ENCODE data around the gene PCNX2.

PCNX2 gene

GRCh38 chr1:232996143-232996542 is 299.4 kb downstream of the PCNX2 start:
- Histone ChIP-seq H3K9me3 (ENCODE audit: insufficient read depth, low read length) (peaks cover 9% of the 10 kb centered on the region; the same call in 1 of the 2 replicates), H3K36me3 (ENCODE audit: low read length) (no peaks in the 10 kb centered on the region), H4K20me1 (ENCODE audit: low read depth, low read length) (no peaks in the 10 kb centered on the region), H2AFZ (ENCODE audit: low read depth, low read length, severe bottlenecking) (no peak overlapping the region), H3K9me2 (replicated peaks; ENCODE audit: insufficient read depth, low read length) (no peaks in the 10 kb centered on the region), H3K27ac (ENCODE audit: low read depth, low read length) (no peak overlapping the region), H3K4me2 (ENCODE audit: low read depth, low read length, poor library complexity, severe bottlenecking) (no peak overlapping the region), H3F3A (ENCODE audit: insufficient read depth) (no peaks in the 10 kb centered on the region), H3K79me2 (ENCODE audit: insufficient read depth, low read length) (no peaks in the 10 kb centered on the region), H3K27me3 (ENCODE audit: low read length) (no peaks in the 10 kb centered on the region), H3K9ac (ENCODE audit: low read length) (no peak overlapping the region), H3K4me3 (ENCODE audit: insufficient read depth, low read length, poor library complexity, severe bottlenecking) (no peak overlapping the region)
- TF ChIP-seq CTCF (IDR thresholded peaks at IDR 0.05; ENCODE audit: insufficient read depth, low read length, poor library complexity, severe bottlenecking) (no peak), EZH2phosphoT487 (conservative IDR thresholded peaks at IDR 0.05; ENCODE audit: low read length) (no peak)

- no peak for TF ChIP-seq CTCF (IDR thresholded peaks at IDR 0.05; ENCODE audit: insufficient read depth, low read length, poor library complexity, severe bottlenecking)
- no peak for TF ChIP-seq EZH2phosphoT487 (conservative IDR thresholded peaks at IDR 0.05; ENCODE audit: low read length)
- Histone ChIP-seq H3K36me3 (ENCODE audit: low read length) (no peaks in the 10 kb centered on the region), H2AFZ (ENCODE audit: low read depth, low read length, severe bottlenecking) (no peak overlapping the region)
Measured at GRCh38 chr1:232995189-232995588, 300.3 kb downstream of the PCNX2 start.

GRCh38 chr1:232993555-232993954 is 302.0 kb downstream of the PCNX2 start:
- Histone ChIP-seq H3K4me3 (ENCODE audit: insufficient read depth, low read length, poor library complexity, severe bottlenecking) (no peak overlapping the region), H3K27ac (ENCODE audit: low read depth, low read length) (no peak overlapping the region), H3K9ac (ENCODE audit: low read length) (no peak overlapping the region), H3K36me3 (ENCODE audit: low read length) (no peaks in the 10 kb centered on the region), H3K9me2 (replicated peaks; ENCODE audit: insufficient read depth, low read length) (no peaks in the 10 kb centered on the region), H4K20me1 (ENCODE audit: low read depth, low read length) (no peaks in the 10 kb centered on the region), H3K79me2 (ENCODE audit: insufficient read depth, low read length) (no peaks in the 10 kb centered on the region), H3K4me2 (ENCODE audit: low read depth, low read length, poor library complexity, severe bottlenecking) (no peak overlapping the region), H2AFZ (ENCODE audit: low read depth, low read length, severe bottlenecking) (no peak overlapping the region), H3F3A (ENCODE audit: insufficient read depth) (no peaks in the 10 kb centered on the region), H3K9me3 (ENCODE audit: insufficient read depth, low read length) (peaks cover 9% of the 10 kb centered on the region; the same call in 1 of the 2 replicates), H3K27me3 (ENCODE audit: low read length) (no peaks in the 10 kb centered on the region)
- TF ChIP-seq CTCF (IDR thresholded peaks at IDR 0.05; ENCODE audit: insufficient read depth, low read length, poor library complexity, severe bottlenecking) (no peak), EZH2phosphoT487 (conservative IDR thresholded peaks at IDR 0.05; ENCODE audit: low read length) (no peak)

More at GRCh38 chr1:232995189-232995588, 300.3 kb downstream of the PCNX2 start:
- Histone ChIP-seq H3K4me2 (ENCODE audit: low read depth, low read length, poor library complexity, severe bottlenecking) (no peak overlapping the region), H3K27me3 (ENCODE audit: low read length) (no peaks in the 10 kb centered on the region), H3K9me2 (replicated peaks; ENCODE audit: insufficient read depth, low read length) (no peaks in the 10 kb centered on the region), H3K9ac (ENCODE audit: low read length) (no peak overlapping the region), H3F3A (ENCODE audit: insufficient read depth) (no peaks in the 10 kb centered on the region), H3K9me3 (ENCODE audit: insufficient read depth, low read length) (peaks cover 9% of the 10 kb centered on the region; the same call in 1 of the 2 replicates), H3K4me3 (ENCODE audit: insufficient read depth, low read length, poor library complexity, severe bottlenecking) (no peak overlapping the region), H3K27ac (ENCODE audit: low read depth, low read length) (no peak overlapping the region), H3K79me2 (ENCODE audit: insufficient read depth, low read length) (no peaks in the 10 kb centered on the region), H4K20me1 (ENCODE audit: low read depth, low read length) (no peaks in the 10 kb centered on the region)
